ENCODE measurements around the gene SIDT1.

Gene SIDT1

DNA sequence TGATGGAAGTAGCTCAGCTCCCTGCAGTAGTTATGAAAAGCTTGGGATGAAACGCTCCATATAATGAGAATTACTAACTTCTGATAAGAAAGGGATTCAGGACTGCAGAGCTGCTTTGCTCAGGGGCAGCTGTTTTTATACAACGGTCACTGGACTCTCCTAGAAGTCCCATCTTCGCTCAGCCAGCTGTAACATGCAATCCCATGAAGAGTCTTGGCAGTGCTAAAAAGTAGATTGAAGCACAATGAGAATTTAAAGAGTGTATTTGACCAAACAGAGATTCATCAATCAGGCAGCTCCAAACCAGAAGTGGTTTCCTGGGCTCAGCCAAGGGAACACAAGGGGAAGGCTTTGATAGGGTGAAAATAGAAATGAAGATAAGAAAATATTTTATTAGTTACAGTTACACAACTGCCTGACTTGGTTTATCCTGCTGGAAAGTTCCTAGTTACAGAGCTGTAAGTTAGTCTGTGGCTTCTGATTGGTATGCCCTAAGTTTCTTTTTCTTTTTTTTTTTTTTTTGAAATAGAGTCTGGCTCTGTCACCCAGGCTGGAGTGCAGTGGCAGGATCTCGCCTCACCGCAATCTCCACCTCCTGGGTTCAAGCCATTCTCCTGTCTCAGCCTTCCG lies 24.1 kb downstream of the SIDT1 start:
- TF ChIP-seq POLR2AphosphoS5 (IDR thresholded peaks at IDR 0.05; ENCODE audit: low read depth, low read length) (no peak), PAX5 (IDR thresholded peaks at IDR 0.05; ENCODE audit: insufficient read depth, low read length, severe bottlenecking) (no peak), POU2F2 (IDR thresholded peaks at IDR 0.05; ENCODE audit: low read depth, low read length) (no peak), POLR2A (IDR thresholded peaks at IDR 0.05; ENCODE audit: low read depth, low read length) (no peak), TAF1 (IDR thresholded peaks at IDR 0.05; ENCODE audit: low read depth, low read length) (no peak), SPI1 (IDR thresholded peaks at IDR 0.05; ENCODE audit: low read depth, low read length) (no peak)
- DNase-seq (ENCODE audit: insufficient read length, low spot score) (no peak), FAIRE-seq (no peak)

- no peak for TF ChIP-seq POLR2AphosphoS5 (IDR thresholded peaks at IDR 0.05; ENCODE audit: low read depth, low read length)
- TF ChIP-seq POLR2A (IDR thresholded peaks at IDR 0.05; ENCODE audit: low read depth, low read length): no peak
- no peak for TF ChIP-seq POU2F2 (IDR thresholded peaks at IDR 0.05; ENCODE audit: low read depth, low read length)
- no peak for TF ChIP-seq SPI1 (IDR thresholded peaks at IDR 0.05; ENCODE audit: low read depth, low read length)
- TF ChIP-seq PAX5 (IDR thresholded peaks at IDR 0.05; ENCODE audit: insufficient read depth, low read length, severe bottlenecking): no peak
- FAIRE-seq (no peak), DNase-seq (ENCODE audit: insufficient read length, low spot score) (no peak)
These were observed 24.6 kb downstream of the SIDT1 start for GRCh38 chr3:113556946-113557335.

DNA sequence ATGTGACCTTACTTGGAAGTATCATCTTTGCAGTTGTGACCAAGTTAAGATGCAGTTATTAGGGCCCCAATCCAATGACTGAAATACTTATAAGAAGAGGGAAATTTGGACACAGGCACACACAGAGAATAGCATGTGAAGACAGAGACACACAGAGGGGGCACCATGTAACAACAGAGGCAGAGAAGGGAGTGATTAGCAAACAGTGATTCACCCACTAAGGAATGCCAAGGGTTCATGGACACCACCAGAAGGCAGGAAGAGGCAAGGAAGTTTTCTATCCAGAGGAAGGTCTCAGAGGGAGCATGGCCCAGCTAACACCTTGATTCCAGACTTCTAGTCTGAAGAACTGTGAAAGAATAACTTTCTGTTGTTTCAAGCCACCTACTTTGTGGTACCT lies 25.0 kb downstream of the SIDT1 start:
- FAIRE-seq (peak; percentile 69), DNase-seq (ENCODE audit: insufficient read length, low spot score) (no peak)
- TF ChIP-seq POLR2AphosphoS5 (IDR thresholded peaks at IDR 0.05; ENCODE audit: low read depth, low read length): no peak
- no peak for TF ChIP-seq PAX5 (IDR thresholded peaks at IDR 0.05; ENCODE audit: insufficient read depth, low read length, severe bottlenecking)
- TF ChIP-seq TAF1 (IDR thresholded peaks at IDR 0.05; ENCODE audit: low read depth, low read length): no peak
- no peak for TF ChIP-seq SPI1 (IDR thresholded peaks at IDR 0.05; ENCODE audit: low read depth, low read length)
- TF ChIP-seq POU2F2 (IDR thresholded peaks at IDR 0.05; ENCODE audit: low read depth, low read length): no peak
- no peak for TF ChIP-seq POLR2A (IDR thresholded peaks at IDR 0.05; ENCODE audit: low read depth, low read length)

GRCh38 chr3:113559009-113559408 lies 26.7 kb downstream of the SIDT1 start:
- TF ChIP-seq TAF1 (IDR thresholded peaks at IDR 0.05; ENCODE audit: low read depth, low read length): no peak
- TF ChIP-seq POLR2A (IDR thresholded peaks at IDR 0.05; ENCODE audit: low read depth, low read length): no peak
- TF ChIP-seq POU2F2 (IDR thresholded peaks at IDR 0.05; ENCODE audit: low read depth, low read length): no peak
- no peak for TF ChIP-seq POLR2AphosphoS5 (IDR thresholded peaks at IDR 0.05; ENCODE audit: low read depth, low read length)
- TF ChIP-seq PAX5 (IDR thresholded peaks at IDR 0.05; ENCODE audit: insufficient read depth, low read length, severe bottlenecking): no peak
- TF ChIP-seq SPI1 (IDR thresholded peaks at IDR 0.05; ENCODE audit: low read depth, low read length): no peak
- no peak for DNase-seq (ENCODE audit: insufficient read length, low spot score)
- FAIRE-seq: peak; percentile 31

GRCh38 chr3:113560271-113560670 lies 27.9 kb downstream of the SIDT1 start:
- TF ChIP-seq POLR2A (IDR thresholded peaks at IDR 0.05; ENCODE audit: low read depth, low read length) (no peak), POU2F2 (IDR thresholded peaks at IDR 0.05; ENCODE audit: low read depth, low read length) (no peak), POLR2AphosphoS5 (IDR thresholded peaks at IDR 0.05; ENCODE audit: low read depth, low read length) (no peak), PAX5 (IDR thresholded peaks at IDR 0.05; ENCODE audit: insufficient read depth, low read length, severe bottlenecking) (no peak), SPI1 (IDR thresholded peaks at IDR 0.05; ENCODE audit: low read depth, low read length) (no peak), TAF1 (IDR thresholded peaks at IDR 0.05; ENCODE audit: low read depth, low read length) (no peak)
- FAIRE-seq (peak; percentile 55), DNase-seq (ENCODE audit: insufficient read length, low spot score) (no peak)

DNA sequence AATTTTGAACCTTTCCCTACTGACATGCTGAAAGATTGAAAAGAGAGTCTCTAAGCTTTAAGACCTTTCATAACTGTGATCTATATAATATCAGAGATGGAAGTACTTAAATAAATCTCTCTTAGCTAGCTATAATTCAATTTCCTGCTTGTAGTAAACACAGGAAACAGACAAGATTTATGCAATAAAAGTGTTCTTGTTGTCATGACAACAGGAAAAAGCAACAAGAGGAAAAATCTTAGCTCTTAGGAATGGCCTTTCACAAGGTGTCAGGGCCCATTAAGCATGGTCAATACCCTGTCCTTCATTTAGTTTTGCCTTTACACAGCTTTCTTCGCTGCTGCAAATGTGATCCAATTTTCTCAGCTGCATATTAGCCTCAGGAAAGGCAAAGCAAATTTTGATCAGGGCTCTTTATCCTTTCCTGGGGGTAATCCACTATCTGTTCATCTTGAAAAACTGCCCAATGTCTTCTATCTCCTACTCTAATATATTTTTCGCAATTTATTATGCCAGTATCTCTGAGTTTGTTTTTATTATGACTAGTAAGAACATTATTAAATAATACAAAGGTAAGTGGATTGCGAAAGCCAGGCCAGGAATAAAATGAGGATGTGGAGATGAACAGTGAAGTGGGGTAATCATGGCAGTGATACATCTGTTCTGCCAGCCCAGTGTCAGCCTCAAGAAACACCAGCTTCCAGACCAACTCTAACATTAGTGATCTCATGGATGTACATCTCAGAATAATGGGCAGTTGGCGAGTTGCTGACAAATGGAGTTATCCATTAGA lies 28.7 kb downstream of the SIDT1 start:
- FAIRE-seq (no peak), DNase-seq (ENCODE audit: insufficient read length, low spot score) (no peak)
- TF ChIP-seq TAF1 (IDR thresholded peaks at IDR 0.05; ENCODE audit: low read depth, low read length): no peak
- TF ChIP-seq POLR2AphosphoS5 (IDR thresholded peaks at IDR 0.05; ENCODE audit: low read depth, low read length): no peak
- TF ChIP-seq POU2F2 (IDR thresholded peaks at IDR 0.05; ENCODE audit: low read depth, low read length): no peak
- TF ChIP-seq PAX5 (IDR thresholded peaks at IDR 0.05; ENCODE audit: insufficient read depth, low read length, severe bottlenecking): no peak
- TF ChIP-seq SPI1 (IDR thresholded peaks at IDR 0.05; ENCODE audit: low read depth, low read length): no peak
- TF ChIP-seq POLR2A (IDR thresholded peaks at IDR 0.05; ENCODE audit: low read depth, low read length): no peak

DNA sequence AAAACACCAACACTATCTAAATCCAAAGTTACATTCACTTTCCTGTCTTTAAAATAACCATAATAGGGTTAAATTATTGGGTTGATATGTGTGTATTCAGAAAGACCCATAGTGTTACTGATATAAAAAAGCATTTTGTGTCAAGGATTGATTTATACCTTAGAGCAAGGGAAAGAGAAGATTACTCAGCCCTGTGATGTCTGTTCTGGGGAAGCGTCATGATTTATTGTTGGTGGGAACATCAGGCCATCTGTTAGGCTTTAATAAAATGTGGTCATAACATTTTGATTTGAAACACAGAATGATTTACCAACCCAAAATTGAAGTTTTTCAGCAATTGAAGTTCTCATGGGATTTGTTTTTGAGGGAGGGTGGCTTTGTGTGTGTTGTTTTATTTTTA lies 33.2 kb downstream of the SIDT1 start:
- no peak for DNase-seq (ENCODE audit: insufficient read length, low spot score)
- TF ChIP-seq PAX5 (IDR thresholded peaks at IDR 0.05; ENCODE audit: insufficient read depth, low read length, severe bottlenecking) (no peak), POLR2A (IDR thresholded peaks at IDR 0.05; ENCODE audit: low read depth, low read length) (no peak), TAF1 (IDR thresholded peaks at IDR 0.05; ENCODE audit: low read depth, low read length) (no peak), SPI1 (IDR thresholded peaks at IDR 0.05; ENCODE audit: low read depth, low read length) (no peak), POU2F2 (IDR thresholded peaks at IDR 0.05; ENCODE audit: low read depth, low read length) (no peak), POLR2AphosphoS5 (IDR thresholded peaks at IDR 0.05; ENCODE audit: low read depth, low read length) (no peak)
- no peak for FAIRE-seq

- DNase-seq (ENCODE audit: insufficient read length, low spot score): no peak
- TF ChIP-seq TAF1 (IDR thresholded peaks at IDR 0.05; ENCODE audit: low read depth, low read length) (no peak), POLR2AphosphoS5 (IDR thresholded peaks at IDR 0.05; ENCODE audit: low read depth, low read length) (no peak), PAX5 (IDR thresholded peaks at IDR 0.05; ENCODE audit: insufficient read depth, low read length, severe bottlenecking) (no peak), POLR2A (IDR thresholded peaks at IDR 0.05; ENCODE audit: low read depth, low read length) (no peak), POU2F2 (IDR thresholded peaks at IDR 0.05; ENCODE audit: low read depth, low read length) (no peak), SPI1 (IDR thresholded peaks at IDR 0.05; ENCODE audit: low read depth, low read length) (no peak)
- FAIRE-seq: no peak
These were observed 37.8 kb downstream of the SIDT1 start for GRCh38 chr3:113570158-113570557.

DNA sequence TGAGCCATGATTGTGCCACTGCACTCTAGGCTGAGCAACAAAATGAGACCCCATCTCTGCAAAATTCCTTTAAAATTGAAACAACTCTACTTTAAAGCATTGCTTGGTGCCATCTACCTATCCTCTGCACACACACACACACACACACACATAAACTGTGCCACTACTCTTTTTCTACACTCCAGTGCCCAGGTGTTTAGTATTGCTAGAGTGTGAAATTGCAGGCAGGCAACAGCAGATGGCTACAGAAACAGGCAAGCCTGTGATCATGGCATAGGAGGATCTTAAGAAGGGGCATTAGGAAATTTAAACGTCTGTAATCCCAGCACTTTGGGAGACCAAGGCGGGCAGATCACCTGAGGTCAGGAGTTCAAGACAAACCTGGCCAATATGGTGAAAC lies 39.0 kb downstream of the SIDT1 start:
- DNase-seq (ENCODE audit: insufficient read length, low spot score) (no peak), FAIRE-seq (no peak)
- TF ChIP-seq POLR2A (IDR thresholded peaks at IDR 0.05; ENCODE audit: low read depth, low read length) (no peak), SPI1 (IDR thresholded peaks at IDR 0.05; ENCODE audit: low read depth, low read length) (no peak), PAX5 (IDR thresholded peaks at IDR 0.05; ENCODE audit: insufficient read depth, low read length, severe bottlenecking) (no peak), POLR2AphosphoS5 (IDR thresholded peaks at IDR 0.05; ENCODE audit: low read depth, low read length) (no peak), TAF1 (IDR thresholded peaks at IDR 0.05; ENCODE audit: low read depth, low read length) (no peak), POU2F2 (IDR thresholded peaks at IDR 0.05; ENCODE audit: low read depth, low read length) (no peak)
